HG02840 (cell line): ENCODE data around the gene HSD3B7.
"Not testable (repeated sequence)": the region's sequence is repeated elsewhere in the genome, so short reads cannot be mapped to it uniquely, and the experiment has no call there.

Experiments used
- ATAC-seq: cut with Tn5 transposase; IDR thresholded peaks from one replicate; pipeline ENCODE4 v1.9.1; 2021; ENCODE audit warnings: mild to moderate bottlenecking, moderate library complexity, moderate number of reproducible peaks; ENCODE audit not compliant: unreplicated experiment, low FRiP score

Gene HSD3B7

GRCh38 chr16:30998852-30999761 is 14.1 kb downstream of the HSD3B7 start:
- ATAC-seq = no peak

DNA sequence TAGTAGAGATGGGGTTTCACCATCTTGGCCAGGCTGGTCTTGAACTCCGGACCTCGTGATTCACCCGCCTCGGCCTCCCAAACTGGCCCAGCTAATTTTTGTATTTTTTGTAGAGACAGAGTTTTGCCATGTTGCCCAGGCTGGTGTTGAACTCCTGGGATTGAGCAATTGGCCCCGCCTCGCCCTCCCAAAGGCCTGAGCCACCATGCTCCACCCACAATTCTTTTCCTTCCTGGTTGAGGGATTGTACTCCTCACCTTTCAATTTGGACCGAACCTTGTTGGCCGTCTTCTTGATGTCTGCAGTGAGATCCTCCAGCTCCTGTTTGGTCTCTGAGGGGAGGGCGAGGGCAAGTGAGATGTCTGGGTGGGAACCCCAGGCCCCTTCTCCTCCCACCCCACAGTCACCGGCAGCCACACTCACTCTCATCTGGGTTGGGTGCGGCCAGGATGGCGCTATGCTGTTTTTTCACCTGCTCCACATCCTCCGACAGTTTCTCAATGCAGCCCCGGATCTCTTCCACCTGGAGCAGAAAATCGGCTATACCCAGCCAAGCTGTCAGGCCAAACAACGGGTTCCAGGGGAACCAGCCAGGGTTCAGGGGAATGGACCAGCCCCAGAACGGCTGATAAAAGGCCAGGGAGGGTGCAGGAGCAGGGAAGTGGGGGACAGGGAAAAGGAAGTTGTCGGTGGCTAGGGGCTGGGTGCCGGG is 15.8 kb downstream of the HSD3B7 start:
- ATAC-seq = no peak

DNA sequence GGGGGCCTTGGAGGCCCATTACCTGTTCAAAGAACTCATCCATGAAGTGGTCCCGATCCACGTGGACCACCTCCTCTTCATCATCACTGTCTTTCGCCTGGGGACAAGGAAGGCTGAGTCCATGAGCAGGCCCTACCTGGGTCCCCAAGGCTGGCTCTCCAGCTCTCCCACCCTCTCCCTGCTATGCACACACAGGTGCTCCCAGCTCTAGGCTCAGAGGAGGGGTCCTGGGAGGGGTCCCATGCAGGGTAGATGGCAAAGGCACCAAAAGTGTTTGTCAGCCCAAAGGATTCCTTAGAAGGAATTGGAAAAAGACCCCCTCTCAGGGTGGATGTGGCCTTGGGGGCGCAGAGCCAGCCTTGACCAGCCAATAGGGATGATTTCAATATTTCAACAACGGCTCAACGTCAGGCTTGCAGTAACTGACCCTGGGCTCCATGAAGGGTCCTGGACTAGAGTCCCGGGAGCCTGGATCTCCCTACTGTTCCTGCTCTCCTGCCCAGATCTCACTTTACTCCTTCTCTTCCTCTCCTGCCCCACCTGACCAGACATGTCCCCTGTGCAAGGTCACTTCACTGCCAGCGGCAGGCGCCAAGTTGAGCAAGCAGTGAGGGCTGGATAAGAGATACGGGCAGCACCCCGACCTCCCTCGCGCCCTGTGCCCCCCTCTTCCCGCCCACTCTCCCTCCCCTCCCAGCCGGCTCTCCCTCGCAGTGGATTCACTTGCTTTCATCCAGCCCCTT is 16.7 kb downstream of the HSD3B7 start:
- ATAC-seq = no peak

DNA sequence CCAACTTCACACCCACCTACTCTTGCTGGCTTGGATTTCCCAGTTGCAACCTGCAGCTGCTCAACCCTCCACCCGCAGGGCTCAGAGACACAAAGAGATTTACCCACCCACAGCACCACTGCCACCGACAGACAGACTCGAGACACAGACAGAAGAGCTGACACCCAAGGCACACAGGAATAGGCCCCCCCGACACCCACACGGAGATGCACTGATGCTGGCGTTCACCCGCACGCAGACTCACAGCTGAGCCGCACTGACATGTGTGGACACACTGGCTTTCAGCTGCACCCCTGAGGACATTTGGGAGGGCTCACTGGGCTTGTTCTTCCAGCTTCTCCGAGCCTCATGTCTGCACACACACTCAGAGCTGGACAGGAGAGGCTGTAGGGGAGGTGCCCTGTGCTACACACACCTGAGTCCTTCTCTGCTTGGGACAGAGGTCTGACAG is 17.3 kb downstream of the HSD3B7 start:
- ATAC-seq = no peak

GRCh38 chr16:31002862-31003341 is 17.9 kb downstream of the HSD3B7 start:
- ATAC-seq = no peak

DNA sequence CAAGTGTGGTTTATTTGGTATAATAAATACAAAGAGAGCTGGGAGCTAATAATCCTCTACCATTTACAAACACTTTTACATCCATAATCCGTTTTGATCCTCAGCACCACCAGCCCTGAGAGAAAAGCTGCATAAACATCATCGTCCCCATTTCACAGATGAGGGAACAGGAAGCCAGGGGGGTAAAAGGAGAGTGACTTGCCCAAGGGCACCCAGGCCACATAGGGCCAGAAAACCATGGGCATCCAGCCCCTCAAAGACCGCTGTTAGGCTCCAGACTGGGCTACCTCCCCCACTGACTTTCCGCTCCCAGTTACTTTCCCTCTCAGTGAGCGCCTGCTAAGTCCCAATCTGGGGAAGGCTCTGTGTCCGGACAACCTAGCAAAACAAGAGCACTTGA is 18.7 kb downstream of the HSD3B7 start:
- no peak for ATAC-seq

- no peak for ATAC-seq
These were observed 19.7 kb downstream of the HSD3B7 start for GRCh38 chr16:31004658-31005057.

DNA sequence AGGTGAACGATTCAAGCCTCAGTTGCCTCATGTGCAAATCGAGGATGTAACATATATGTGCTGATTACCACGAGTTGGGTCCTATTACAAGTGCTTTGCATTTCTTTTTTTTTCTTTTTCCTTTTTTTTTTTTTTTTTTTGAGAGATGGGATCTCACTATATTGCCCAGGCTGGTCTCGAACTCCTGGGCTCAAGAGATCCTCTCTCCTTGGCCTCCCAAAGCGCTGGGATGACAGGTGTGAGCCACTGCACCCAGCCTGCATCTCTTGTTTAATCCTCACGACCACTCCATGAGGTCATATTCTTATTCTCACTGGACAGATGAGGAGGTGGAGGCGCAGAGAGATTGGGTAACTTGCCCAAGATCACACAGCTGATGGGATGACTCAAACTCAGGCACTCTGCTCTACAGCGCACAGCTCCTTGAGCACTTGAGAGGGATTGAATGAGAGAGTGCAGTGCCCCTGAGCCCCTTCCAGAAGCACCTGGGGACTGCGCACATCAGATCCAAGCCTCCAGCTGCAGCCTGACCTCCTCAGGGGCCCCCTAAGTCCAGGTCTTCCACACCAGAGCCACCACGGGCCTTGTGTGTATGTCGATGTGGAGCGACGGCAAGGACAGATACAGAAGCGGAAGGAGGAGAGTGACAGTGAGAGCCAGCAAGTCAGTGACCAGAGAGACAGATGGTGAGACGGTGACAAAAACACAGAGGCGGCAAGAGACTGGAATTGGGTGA is 20.5 kb downstream of the HSD3B7 start:
- ATAC-seq = no peak

- no peak for ATAC-seq
These were observed 21.0 kb downstream of the HSD3B7 start for GRCh38 chr16:31006086-31006385.

DNA sequence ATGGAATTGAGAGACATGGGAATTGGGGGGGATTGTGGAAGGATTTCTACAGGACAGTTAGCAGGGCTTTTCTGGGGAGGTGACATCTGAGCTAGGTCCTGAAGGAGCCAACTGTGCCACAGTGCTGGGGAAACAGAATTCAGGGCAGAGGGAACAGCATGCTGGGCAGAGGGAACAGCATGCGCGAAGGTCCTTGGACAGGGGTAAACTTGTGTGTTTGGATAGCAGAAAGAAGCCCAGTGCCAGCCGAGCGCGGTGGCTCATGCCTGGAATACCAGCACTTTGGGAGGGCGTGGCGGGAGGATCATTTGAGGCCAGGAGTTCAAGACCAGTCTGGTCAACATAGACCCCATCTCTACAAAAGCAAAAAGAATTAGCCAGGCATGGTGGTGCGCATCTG is 21.6 kb downstream of the HSD3B7 start:
- no peak for ATAC-seq

GRCh38 chr16:31007684-31008083 is 22.7 kb downstream of the HSD3B7 start:
- ATAC-seq = no peak

DNA sequence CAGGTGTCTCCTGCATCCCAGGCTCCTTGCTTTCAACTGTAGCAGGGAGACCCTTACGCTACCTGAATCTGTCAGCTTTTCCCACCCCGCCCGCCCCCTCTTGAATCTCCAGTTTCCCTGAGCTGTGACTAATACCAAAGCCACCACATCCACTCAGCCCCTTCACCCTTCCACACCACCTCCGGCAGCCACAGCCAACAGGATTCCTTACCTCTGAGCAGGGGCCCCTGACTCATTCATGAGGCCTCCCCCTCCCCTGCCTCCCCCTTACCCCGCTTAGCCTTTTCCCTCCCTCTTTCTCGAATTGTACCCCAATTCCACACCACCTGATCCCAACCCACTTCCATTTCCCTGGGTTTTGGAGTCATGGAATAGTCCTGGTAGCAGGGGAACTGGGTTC is 23.1 kb downstream of the HSD3B7 start:
- no peak for ATAC-seq

DNA sequence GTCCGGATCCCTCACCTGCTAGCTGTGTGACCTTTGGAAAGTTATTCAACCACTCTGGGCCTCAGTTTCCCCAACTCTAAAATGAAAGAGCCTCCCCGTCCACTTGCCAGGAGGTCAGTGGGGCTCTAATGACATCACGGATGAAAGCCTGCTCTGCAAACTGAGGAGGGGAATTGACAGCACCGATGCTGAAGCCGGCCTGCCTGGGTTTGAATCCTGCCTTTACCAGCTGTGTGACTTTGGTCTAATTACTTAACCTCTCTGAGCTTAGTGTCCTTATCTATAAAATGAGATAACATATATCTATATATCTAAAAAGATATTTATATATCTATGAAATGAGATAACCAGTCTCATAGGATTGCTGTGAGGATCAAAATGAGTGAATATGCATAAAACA is 23.5 kb downstream of the HSD3B7 start:
- ATAC-seq = no peak

- ATAC-seq = no peak
These were observed 24.1 kb downstream of the HSD3B7 start for GRCh38 chr16:31009120-31009519.

GRCh38 chr16:31009894-31010584 is 25.0 kb downstream of the HSD3B7 start:
- no peak for ATAC-seq

DNA sequence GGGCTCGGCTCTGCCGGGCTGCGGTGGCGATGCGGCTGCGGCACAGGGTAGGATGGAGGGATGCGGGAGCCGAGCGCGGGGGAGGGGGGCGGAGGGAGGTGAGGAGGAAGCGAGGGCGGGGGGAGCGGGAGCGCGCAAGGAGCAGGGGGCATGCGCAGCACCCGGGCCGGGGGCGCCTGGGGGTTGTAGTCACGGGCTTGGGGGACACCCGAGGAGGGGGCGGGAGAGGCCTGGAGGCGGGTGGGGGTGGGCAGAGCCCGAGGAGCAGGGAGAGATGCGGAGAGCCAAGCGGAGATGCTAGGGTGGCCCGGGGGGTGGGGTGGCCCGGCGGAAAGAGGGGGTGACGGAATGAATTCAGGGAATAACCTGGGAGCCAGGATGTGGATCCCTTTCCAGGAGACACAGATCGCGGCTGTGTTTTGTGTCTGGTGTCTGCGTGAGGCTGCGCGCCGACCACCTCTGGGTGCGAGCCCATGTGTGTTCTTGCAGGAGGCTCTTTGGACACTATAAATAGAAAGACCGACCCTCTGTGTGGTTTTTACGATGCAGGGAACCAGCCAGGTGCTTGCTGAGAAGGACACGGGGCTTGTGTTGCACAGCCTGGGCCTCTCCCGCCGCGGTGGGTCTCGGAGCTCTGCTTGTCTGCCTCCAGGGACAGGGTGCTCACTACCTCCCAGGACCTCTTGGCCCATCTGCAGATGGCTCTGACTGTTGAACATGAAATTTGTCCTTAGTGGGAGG is 25.7 kb downstream of the HSD3B7 start, which contains the start of gene STX1B:
Gene STX1B (minus strand): TSS at position 54 of the 741 bp plus-strand sequence. CDS start 242 bp downstream, outside the sequence.
- no peak for ATAC-seq

GRCh38 chr16:31011815-31012214 is 26.8 kb downstream of the HSD3B7 start:
- not testable (repeated sequence) for ATAC-seq

DNA sequence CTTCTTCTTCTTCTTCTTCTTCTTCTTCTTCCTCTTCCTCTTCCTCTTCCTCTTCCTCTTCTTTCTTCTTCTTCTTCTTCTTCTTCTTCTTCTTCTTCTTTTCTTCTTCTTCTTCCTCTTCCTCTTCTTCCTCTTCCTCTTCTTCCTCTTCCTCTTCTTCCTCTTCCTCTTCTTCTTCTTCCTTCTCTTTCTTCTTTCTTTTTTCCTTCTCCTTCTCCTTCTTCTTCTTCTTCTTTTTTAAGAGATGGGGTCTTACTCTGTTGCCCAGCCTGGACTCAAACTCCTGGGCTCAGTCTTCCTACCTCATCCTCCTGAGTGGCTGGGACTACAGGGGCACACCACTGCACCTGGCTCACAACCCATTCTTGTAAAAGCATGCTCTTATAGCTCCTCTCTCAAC is 28.3 kb downstream of the HSD3B7 start:
- not testable (repeated sequence) for ATAC-seq

DNA sequence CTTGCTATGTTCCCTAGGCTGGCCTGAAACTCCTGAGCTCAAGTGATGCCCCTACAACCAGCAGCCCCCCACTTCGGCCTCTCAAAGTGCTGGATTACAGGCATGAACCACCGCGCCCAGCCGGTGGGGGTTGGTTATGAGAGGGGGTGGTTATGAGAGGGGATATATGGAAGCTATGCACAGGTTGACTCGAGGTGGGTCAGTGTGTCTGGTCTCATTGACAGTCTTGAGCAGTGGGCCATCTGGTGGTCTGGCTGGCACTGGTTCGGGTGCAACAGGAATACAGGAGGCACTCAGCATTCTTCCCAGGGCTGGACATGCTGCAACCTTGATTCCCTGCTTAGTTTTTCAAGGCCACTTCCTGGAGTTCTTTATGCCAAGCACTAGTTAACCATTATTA is 31.0 kb downstream of the HSD3B7 start:
- ATAC-seq = no peak
